Prostate gland (tissue), 2 donors: ENCODE data around the gene TLCD3B. TPM values are rescaled to one million over a fixed set of nuclear protein-coding genes. Genes with fewer than 3 reads are reported as not detected.

ENCODE experiments used
- DNase-seq: peaks from one replicate; pipeline ENCODE4 v3.0.0-alpha.2; 2019; ENCODE audit warnings: low spot score
- H3K27ac ChIP-seq, 2 donors: fragments of 200-600 bp; sonication (generic); 2 replicates each; pipeline ENCODE4 v1.5.1; 2017 to 2019
- H3K27me3 ChIP-seq: fragments of 200-600 bp; sonication (generic); replicated peaks from 2 replicates; pipeline ENCODE4 v1.5.1; 2019; ENCODE audit not compliant: insufficient read depth
- H3K36me3 ChIP-seq, 2 donors: fragments of 200-600 bp; sonication (generic); 1 replicate in 1 of 2; 2 replicates in 1 of 2; pipeline versions ENCODE4 v1.5.1 to v1.8.1; 2017 to 2019
- H3K4me1 ChIP-seq: fragments of 200-600 bp; sonication (generic); replicated peaks from 2 replicates; pipeline ENCODE4 v1.5.1; 2019
- H3K4me3 ChIP-seq, 2 donors: fragments of 200-600 bp; sonication (generic); 2 replicates each; pipeline ENCODE4 v1.5.1; 2017 to 2019
- H3K9me3 ChIP-seq: fragments of 200-600 bp; sonication (generic); 2 replicates; pipeline ENCODE4 v1.5.1; 2017
- CTCF ChIP-seq, 4 experiments: fragments of 200-600 bp in 2 of 4; fragments of 450-650 bp in 2 of 4; sonication (generic) in 2 of 4; IDR thresholded peaks; 1 replicate in 3 of 4; 2 replicates in 1 of 4; pipeline ENCODE4 v1.5.1; 2016 to 2019; ENCODE audit warnings: antibody characterized with exemption in 4 of 4, mild to moderate bottlenecking in 2 of 4, moderate library complexity in 2 of 4
- POLR2A ChIP-seq: fragments of 450-650 bp; IDR thresholded peaks from one replicate; pipeline ENCODE4 v1.6.1; 2016; ENCODE audit warnings: antibody characterized with exemption, mild to moderate bottlenecking
- POLR2AphosphoS5 ChIP-seq: sonication (generic); formaldehyde crosslinking; IDR thresholded peaks from one replicate; pipeline ENCODE4 v1.6.1; 2017; ENCODE audit warnings: antibody characterized with exemption
- WGBS: methylation state at CpG from one replicate; pipeline ENCODE4 v1.1.5; 2018; 5-methylcytosine and 5-hydroxymethylcytosine counted together
- intact Hi-C: fragments of 100-400 bp; cut with DNase I; formaldehyde crosslinking; loops from one replicate; pipeline ENCODE4 v1.14.2; 2022
- total RNA-seq, 2 donors: library from RNA; depleted of rRNA; stranded (reverse); fragments of >200 nt; gene quantifications; one replicate each; pipeline ENCODE4 v1.1.0, GENCODE V29; 2016

TLCD3B gene
- total RNA-seq, 2 donors from 2014 or later: 0.46 to 17.2 TPM

GRCh38 chr16:30068750-30069610, 37.9 kb upstream of the TLCD3B start:
- Histone ChIP-seq H3K4me3 (no peak overlapping the region), H3K9me3 (no peaks in the 10 kb centered on the region), H3K27ac (peak overlapping the region in 1 of 2 donors; percentile 43), H3K36me3 (peaks cover 14 to 24% of the 10 kb centered on the region in 2 donors), H3K4me1 (peaks cover 32% of the 10 kb centered on the region), H3K27me3 (no peaks in the 10 kb centered on the region)
- intact Hi-C loops: loop anchor here (5.0 to 10.0 kb wide), 2 partner anchors 53 to 586 kb away; partner anchors contain the start of genes FBRS, MAPK3 and PRR14
- peak in 2 of 4 experiments; percentile 39 to 52 for TF ChIP-seq CTCF (IDR thresholded peaks at IDR 0.05)
- no peak for TF ChIP-seq POLR2A
- TF ChIP-seq POLR2AphosphoS5: no peak
- WGBS: 74% methylated on average over 14 of the region's 17 CpGs
- DNase-seq: no peak

- 84% methylated on average over 9 of the region's 9 CpGs for WGBS
- intact Hi-C loops: loop anchor here (5.0 to 10.0 kb wide), 2 partner anchors 54 to 586 kb away; partner anchors contain the start of genes FBRS, MAPK3 and PRR14
- H3K4me3 ChIP-seq: no peak overlapping the region
- no peak for DNase-seq
- H3K27ac ChIP-seq: peak overlapping the region in 1 of 2 donors; percentile 97
- peaks cover 14 to 24% of the 10 kb centered on the region in 2 donors for H3K36me3 ChIP-seq
- no peaks in the 10 kb centered on the region for H3K27me3 ChIP-seq
- no peak for TF ChIP-seq CTCF (IDR thresholded peaks at IDR 0.05)
- TF ChIP-seq POLR2A: no peak
- no peak for TF ChIP-seq POLR2AphosphoS5
- no peaks in the 10 kb centered on the region for H3K9me3 ChIP-seq
- peaks cover 37% of the 10 kb centered on the region for H3K4me1 ChIP-seq
Measured at GRCh38 chr16:30068333-30068732, 37.3 kb upstream of the TLCD3B start.

- intact Hi-C loops: loop anchor here (5.0 to 10.0 kb wide), 2 partner anchors 55 to 587 kb away; partner anchors contain the start of genes FBRS, MAPK3 and PRR14
- no peak for DNase-seq
- Histone ChIP-seq H3K4me3 (peak overlapping the region; percentile 86 to 98), H3K9me3 (no peaks in the 10 kb centered on the region), H3K4me1 (peaks cover 37% of the 10 kb centered on the region), H3K27me3 (no peaks in the 10 kb centered on the region), H3K27ac (peak overlapping the region in 1 of 2 donors; percentile 97), H3K36me3 (peaks cover 14 to 24% of the 10 kb centered on the region in 2 donors)
- 51% methylated on average over 6 of the region's 6 CpGs for whole genome bisulfite sequencing
- TF ChIP-seq POLR2A (no peak), CTCF (IDR thresholded peaks at IDR 0.05) (no peak), POLR2AphosphoS5 (no peak)
Measured at GRCh38 chr16:30067584-30067916, 36.5 kb upstream of the TLCD3B start.

- DNase-seq: no peak
- no peaks in the 10 kb centered on the region for H3K9me3 ChIP-seq
- H3K4me1 ChIP-seq: peaks cover 37% of the 10 kb centered on the region
- TF ChIP-seq CTCF (IDR thresholded peaks at IDR 0.05) (no peak), POLR2AphosphoS5 (no peak), POLR2A (no peak)
- peaks cover 14 to 24% of the 10 kb centered on the region in 2 donors for H3K36me3 ChIP-seq
- intact Hi-C loops: loop anchor here (5.0 to 10.0 kb wide), 2 partner anchors 55 to 588 kb away; partner anchors contain the start of genes FBRS, MAPK3 and PRR14
- WGBS: 18% methylated on average over 21 of the region's 21 CpGs
- peak overlapping the region; percentile 86 to 98 for H3K4me3 ChIP-seq
- peak overlapping the region; percentile 91 to 97 for H3K27ac ChIP-seq
- no peaks in the 10 kb centered on the region for H3K27me3 ChIP-seq
Measured at GRCh38 chr16:30066761-30067583, 35.9 kb upstream of the TLCD3B start.
